ENCODE results near the gene KCNMA1. TPM values are rescaled to one million over a fixed set of nuclear protein-coding genes. Genes with fewer than 3 reads are reported as not detected.

The KCNMA1 gene
- total and polyA plus RNA-seq, 10 of the 15 experiments (the other 5 are each of a cell fraction or from before 2014, with no cell fraction given): 8.5 to 77.0 (median 21.3) TPM

DNA sequence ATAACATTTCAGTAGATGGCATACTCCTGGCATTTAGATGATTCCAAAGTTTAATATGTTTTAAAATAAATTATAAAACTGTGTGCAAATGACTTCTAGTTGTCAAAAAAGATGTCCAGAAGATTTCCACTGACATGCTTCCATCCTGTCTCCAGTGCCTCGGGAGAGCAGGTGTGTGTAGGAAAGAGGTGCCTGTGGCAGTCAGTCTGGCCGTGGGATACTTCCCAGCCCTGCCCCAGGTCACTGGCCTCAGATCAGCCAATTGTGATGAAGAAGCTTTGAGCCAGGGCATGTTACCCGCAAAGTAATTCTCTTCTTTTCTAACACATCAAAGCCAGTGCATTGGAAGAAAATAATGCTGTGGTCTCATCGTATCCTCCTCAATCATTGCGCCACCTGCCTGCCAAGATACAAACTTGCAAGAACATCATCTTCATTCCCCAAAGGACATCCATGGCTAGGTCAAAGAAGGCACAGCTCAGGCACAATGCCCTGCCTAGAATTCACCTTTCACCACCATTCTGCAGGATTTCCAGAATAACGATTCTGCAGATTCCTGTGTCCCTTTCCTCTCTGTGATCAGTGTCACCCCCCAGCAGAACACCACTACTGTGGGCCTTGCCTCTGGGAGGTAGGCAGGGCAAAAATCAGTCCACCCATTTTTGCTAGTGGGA, 6.3 kb upstream of the KCNMA1 start (continued):
- peak; percentile 57; the same call in 1 of the 2 replicates for TF ChIP-seq RAD21 (IDR thresholded peaks at IDR 0.05; ENCODE audit: insufficient read depth, low read depth, low read length)

DNA sequence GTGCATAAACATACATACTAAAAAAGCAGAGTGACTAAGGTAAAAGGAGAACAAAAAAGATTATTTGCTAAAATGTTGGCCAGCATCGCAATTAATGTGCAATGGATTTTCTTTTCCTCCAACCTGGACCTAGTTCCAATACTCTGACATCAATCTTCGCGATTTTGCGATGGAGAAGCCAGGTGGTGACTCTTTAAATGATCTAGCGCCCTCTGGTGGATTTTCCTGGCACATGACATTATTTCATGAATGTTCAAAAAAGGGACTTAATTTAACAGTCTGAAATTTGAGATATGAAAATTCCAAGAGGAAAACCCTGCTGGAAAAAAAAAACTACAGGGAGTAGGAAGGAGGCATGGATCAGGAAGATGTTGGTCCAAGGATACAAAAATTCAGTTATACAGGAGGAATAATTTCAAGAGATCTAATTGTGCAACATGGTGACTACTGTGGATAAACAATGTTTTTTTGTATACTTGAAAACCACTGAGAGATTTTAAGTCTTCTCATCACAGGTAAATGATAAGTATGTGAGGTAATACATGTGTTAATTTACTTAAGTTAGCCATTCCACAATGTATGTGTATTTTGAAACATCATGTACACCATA, 4.3 kb upstream of the KCNMA1 start:
- no peaks in the 10 kb centered on the region for H4K20me1 ChIP-seq (ENCODE audit: control insufficient read depth, insufficient read depth)
- H3K9me3 ChIP-seq (replicated peaks; ENCODE audit: control insufficient read depth, insufficient read depth, low read length): no peaks in the 10 kb centered on the region; the same call in 2 of the 3 replicates
- ChIA-PET CTCF (interaction anchor here (0.6 to 21.5 kb wide), 69 partner anchors 7 to 474 kb away, joined by 3 to 532 read pairs (median 5); no protein-coding TSS in a partner anchor), POLR2A (interaction anchor here (0.6 to 3.2 kb wide), 3 partner anchors 11 to 139 kb away, joined by 3 to 13 read pairs (median 4); no protein-coding TSS in a partner anchor), SMC1A (ENCODE audit: uncharacterized antibody, unreplicated experiment) (interaction anchor here (0.6 to 13.9 kb wide), 59 partner anchors 8 to 475 kb away, joined by 3 to 291 read pairs (median 5); no protein-coding TSS in a partner anchor), RAD21 (ENCODE audit: unreplicated experiment) (interaction anchor here (0.7 to 16.4 kb wide), 43 partner anchors 11 to 478 kb away, joined by 3 to 290 read pairs (median 5); no protein-coding TSS in a partner anchor)
- no peaks in the 10 kb centered on the region for H3K36me3 ChIP-seq (ENCODE audit: control insufficient read depth in 2 of 2, insufficient read depth in 2 of 2, low read length in 1 of 2)
- no peak overlapping the region for H2AFZ ChIP-seq (ENCODE audit: control insufficient read depth, low read depth, low read length)
- H3K27ac ChIP-seq (ENCODE audit: control insufficient read depth, insufficient read depth): no peak overlapping the region
- ATAC-seq (peak; percentile 27), DNase-seq (ENCODE audit: low read depth, low spot score) (no peak), FAIRE-seq (peak; percentile 96)
- no TSS peak for BruUV-seq (replicated peaks)
- H3K4me3 ChIP-seq: no peak overlapping the region
- no peak overlapping the region for H3K9ac ChIP-seq (ENCODE audit: control insufficient read depth, insufficient read depth, low read length)
- 1% methylated on average over 5 of the region's 5 CpGs for WGBS (ENCODE audit: insufficient coverage, insufficient replicate concordance, low lambda C conversion rate, missing lambda C conversion rate)
- H3K79me2 ChIP-seq (ENCODE audit: control insufficient read depth, insufficient read depth, low read length): no peaks in the 10 kb centered on the region
- intact Hi-C loops (cut with micrococcal nuclease; ENCODE audit: unreplicated experiment): loop anchor here (1.0 to 5.0 kb wide), 3 partner anchors 150 to 391 kb away; no protein-coding TSS in a partner anchor
- H3K27me3 ChIP-seq (replicated peaks in 1 of 2; ENCODE audit: control insufficient read depth in 2 of 2, insufficient read depth in 2 of 2, low read length in 1 of 2): no peaks in the 10 kb centered on the region; a peak in 1 of 4 replicates
- H3K4me1 ChIP-seq (ENCODE audit: control insufficient read depth, insufficient read depth, low read length): 0 out of 2 replicates have a peak, but pooled peaks cover 2% of the 10 kb centered on the region
- in situ Hi-C loops (cut with MboI): loop anchor here (5.0 kb wide), 3 partner anchors 250 to 475 kb away; no protein-coding TSS in a partner anchor
- no peak overlapping the region for H3K4me2 ChIP-seq (ENCODE audit: control insufficient read depth, insufficient read depth)
- 0 out of 2 replicates have a peak, but pooled peaks have one; percentile 30 for TF ChIP-seq TCF3 (IDR thresholded peaks at IDR 0.05; ENCODE audit: borderline replicate concordance, insufficient read depth, low read depth, low read length)
- 0 out of 2 replicates have a peak, but pooled peaks have one; percentile 10 for TF ChIP-seq IKZF1 (conservative IDR thresholded peaks at IDR 0.05)
- peak; percentile 67; the same call in 1 of the 2 replicates for TF ChIP-seq YY1 (IDR thresholded peaks at IDR 0.05; ENCODE audit: low read depth, low read length)
- no peak for TF ChIP-seq BMI1 (IDR thresholded peaks at IDR 0.05; ENCODE audit: borderline replicate concordance)
- TF ChIP-seq POU2F2 (IDR thresholded peaks at IDR 0.05; ENCODE audit: borderline replicate concordance, low read depth, low read length): 0 out of 3 replicates have a peak, but pooled peaks have one; percentile 19
- peak; percentile 92 for TF ChIP-seq RAD21 (IDR thresholded peaks at IDR 0.05; ENCODE audit: insufficient read depth, low read depth, low read length)
- TF ChIP-seq BACH1 (IDR thresholded peaks at IDR 0.05; ENCODE audit: borderline replicate concordance): no peak
- no peak for TF ChIP-seq CEBPB (IDR thresholded peaks at IDR 0.05; ENCODE audit: borderline replicate concordance in 1 of 2, low read depth in 2 of 2, low read length in 2 of 2)
- TF ChIP-seq, protein P1, sequence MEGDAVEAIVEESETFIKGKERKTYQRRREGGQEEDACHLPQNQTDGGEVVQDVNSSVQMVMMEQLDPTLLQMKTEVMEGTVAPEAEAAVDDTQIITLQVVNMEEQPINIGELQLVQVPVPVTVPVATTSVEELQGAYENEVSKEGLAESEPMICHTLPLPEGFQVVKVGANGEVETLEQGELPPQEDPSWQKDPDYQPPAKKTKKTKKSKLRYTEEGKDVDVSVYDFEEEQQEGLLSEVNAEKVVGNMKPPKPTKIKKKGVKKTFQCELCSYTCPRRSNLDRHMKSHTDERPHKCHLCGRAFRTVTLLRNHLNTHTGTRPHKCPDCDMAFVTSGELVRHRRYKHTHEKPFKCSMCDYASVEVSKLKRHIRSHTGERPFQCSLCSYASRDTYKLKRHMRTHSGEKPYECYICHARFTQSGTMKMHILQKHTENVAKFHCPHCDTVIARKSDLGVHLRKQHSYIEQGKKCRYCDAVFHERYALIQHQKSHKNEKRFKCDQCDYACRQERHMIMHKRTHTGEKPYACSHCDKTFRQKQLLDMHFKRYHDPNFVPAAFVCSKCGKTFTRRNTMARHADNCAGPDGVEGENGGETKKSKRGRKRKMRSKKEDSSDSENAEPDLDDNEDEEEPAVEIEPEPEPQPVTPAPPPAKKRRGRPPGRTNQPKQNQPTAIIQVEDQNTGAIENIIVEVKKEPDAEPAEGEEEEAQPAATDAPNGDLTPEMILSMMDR (IDR thresholded peaks at IDR 0.05 in 2 of 3, conservative IDR thresholded peaks at IDR 0.05 in 1 of 3; ENCODE audit: control insufficient read depth in 2 of 3, extremely low read depth in 1 of 3, insufficient read depth in 1 of 3, low read depth in 3 of 3, low read length in 3 of 3): peak; percentile 58 to 81 (median 72); a peak in 5 of 6 replicates
- TF ChIP-seq ZSCAN29 (IDR thresholded peaks at IDR 0.05): no peak
- no peak for TF ChIP-seq SUPT20H (IDR thresholded peaks at IDR 0.05; ENCODE audit: borderline replicate concordance, control insufficient read depth, low read depth, low read length)
- peak; percentile 96 for TF ChIP-seq SMC3 (IDR thresholded peaks at IDR 0.05; ENCODE audit: borderline replicate concordance, low read length)
- peak; percentile 43; the same call in 1 of the 2 replicates for TF ChIP-seq FOXM1 (IDR thresholded peaks at IDR 0.05; ENCODE audit: low read depth, low read length)
- TF ChIP-seq NR2C1 (IDR thresholded peaks at IDR 0.05): no peak
- TF ChIP-seq MYB (IDR thresholded peaks at IDR 0.05; ENCODE audit: borderline replicate concordance, low read depth, low read length): no peak
- TF ChIP-seq ETV6 (conservative IDR thresholded peaks at IDR 0.05 in 1 of 2, IDR thresholded peaks at IDR 0.05 in 1 of 2; ENCODE audit: borderline replicate concordance in 1 of 2, low read depth in 1 of 2): no peak
